ENCODE results near the gene PDZRN4. TPM values are rescaled to one million over a fixed set of nuclear protein-coding genes. Genes with fewer than 3 reads are reported as not detected.

The PDZRN4 gene
- total RNA-seq, 4 donors from 2014 or later, result 0.42 to 4.4 (median 2.4) TPM

GRCh38 chr12:41202051-41202450 lies 13.9 kb downstream of the PDZRN4 start:
- 40% methylated on average over 2 of the region's 2 CpGs for WGBS
- Histone ChIP-seq H3K27me3 (no peaks in the 10 kb centered on the region), H3K4me3 (no peak overlapping the region), H3K4me1 (no peaks in the 10 kb centered on the region), H3K27ac (no peak overlapping the region), H3K9me3 (no peaks in the 10 kb centered on the region), H3K36me3 (no peaks in the 10 kb centered on the region)
- TF ChIP-seq EP300 (IDR thresholded peaks at IDR 0.05), result no peak
- TF ChIP-seq POLR2AphosphoS5 (IDR thresholded peaks at IDR 0.05), result no peak
- no peak for TF ChIP-seq CTCF (IDR thresholded peaks at IDR 0.05)
- no peak for TF ChIP-seq POLR2A (IDR thresholded peaks at IDR 0.05)
- no peak for DNase-seq (ENCODE audit: low spot score in 2 of 2)

GRCh38 chr12:41205070-41205709 lies 17.1 kb downstream of the PDZRN4 start:
- no peak for DNase-seq (ENCODE audit: low spot score in 2 of 2)
- Histone ChIP-seq H3K4me3 (no peak overlapping the region), H3K27ac (no peak overlapping the region), H3K27me3 (no peaks in the 10 kb centered on the region), H3K9me3 (no peaks in the 10 kb centered on the region), H3K36me3 (no peaks in the 10 kb centered on the region), H3K4me1 (no peaks in the 10 kb centered on the region)
- WGBS, result 49% methylated on average over 4 of the region's 4 CpGs
- TF ChIP-seq EP300 (IDR thresholded peaks at IDR 0.05) (no peak), POLR2A (IDR thresholded peaks at IDR 0.05) (no peak), POLR2AphosphoS5 (IDR thresholded peaks at IDR 0.05) (no peak), CTCF (IDR thresholded peaks at IDR 0.05) (no peak)

- Histone ChIP-seq H3K9me3 (no peaks in the 10 kb centered on the region), H3K4me3 (no peak overlapping the region), H3K4me1 (no peaks in the 10 kb centered on the region), H3K27ac (no peak overlapping the region), H3K36me3 (no peaks in the 10 kb centered on the region), H3K27me3 (no peaks in the 10 kb centered on the region)
- no peak for DNase-seq (ENCODE audit: low spot score in 2 of 2)
- TF ChIP-seq EP300 (IDR thresholded peaks at IDR 0.05) (no peak), POLR2A (IDR thresholded peaks at IDR 0.05) (no peak), CTCF (IDR thresholded peaks at IDR 0.05) (no peak), POLR2AphosphoS5 (IDR thresholded peaks at IDR 0.05) (no peak)
- WGBS, result 67% methylated on average over 1 of the region's 1 CpG
Measured at GRCh38 chr12:41206298-41206697, 18.2 kb downstream of the PDZRN4 start.

GRCh38 chr12:41211448-41211847 lies 23.3 kb downstream of the PDZRN4 start:
- H3K9me3 ChIP-seq, result no peaks in the 10 kb centered on the region
- no peaks in the 10 kb centered on the region for H3K4me1 ChIP-seq
- no peaks in the 10 kb centered on the region for H3K27me3 ChIP-seq
- DNase-seq (ENCODE audit: low spot score in 2 of 2), result no peak
- WGBS, result 73% methylated on average over 3 of the region's 3 CpGs
- H3K36me3 ChIP-seq, result no peaks in the 10 kb centered on the region
- H3K4me3 ChIP-seq, result no peak overlapping the region
- TF ChIP-seq POLR2A (IDR thresholded peaks at IDR 0.05) (no peak), POLR2AphosphoS5 (IDR thresholded peaks at IDR 0.05) (no peak), CTCF (IDR thresholded peaks at IDR 0.05) (no peak), EP300 (IDR thresholded peaks at IDR 0.05) (no peak)
- no peak overlapping the region for H3K27ac ChIP-seq

GRCh38 chr12:41212625-41213024 lies 24.5 kb downstream of the PDZRN4 start:
- no peaks in the 10 kb centered on the region for H3K27me3 ChIP-seq
- H3K27ac ChIP-seq, result no peak overlapping the region
- H3K4me3 ChIP-seq, result no peak overlapping the region
- WGBS, result 11% methylated on average over 2 of the region's 2 CpGs
- DNase-seq (ENCODE audit: low spot score in 2 of 2), result no peak
- TF ChIP-seq EP300 (IDR thresholded peaks at IDR 0.05) (no peak), POLR2A (IDR thresholded peaks at IDR 0.05) (no peak), POLR2AphosphoS5 (IDR thresholded peaks at IDR 0.05) (no peak), CTCF (IDR thresholded peaks at IDR 0.05) (no peak)
- H3K36me3 ChIP-seq, result no peaks in the 10 kb centered on the region
- H3K9me3 ChIP-seq, result no peaks in the 10 kb centered on the region
- no peaks in the 10 kb centered on the region for H3K4me1 ChIP-seq

Measured in suprapubic skin (tissue), 4 donors.